Ovary (tissue), 3 donors: ENCODE results near the gene RAVER2.

Source experiments
- CTCF ChIP-seq, 3 donors: fragments of 450-650 bp in 2 of 3; fragments of 200-600 bp in 1 of 3; IDR thresholded peaks; one replicate each; pipeline versions ENCODE4 v1.5.1 to v1.8.0; 2016 to 2022; ENCODE audit warnings: antibody characterized with exemption in 3 of 3, mild to moderate bottlenecking in 1 of 3
- POLR2A ChIP-seq: fragments of 450-650 bp; IDR thresholded peaks from one replicate; pipeline ENCODE4 v1.6.1; 2017; ENCODE audit warnings: antibody characterized with exemption, mild to moderate bottlenecking, moderate library complexity
- donor health status: DM: no; HTN: no; CAD: no.

- no peak for TF ChIP-seq CTCF (IDR thresholded peaks at IDR 0.05)
- TF ChIP-seq POLR2A: no peak
Observed at GRCh38 chr1:64880449-64880848, 135.6 kb downstream of the RAVER2 start.
